A549 (cell line): Measurements from ENCODE around the gene FKBP4. TPM values are rescaled to one million over a fixed set of nuclear protein-coding genes. Genes with fewer than 3 reads are reported as not detected.

Source experiments
- ATAC-seq, 2 experiments: fragments of 200-7000 bp in 1 of 2; fragments of >200 bp in 1 of 2; cut with Nextera tagmentation in 1 of 2; cut with Tn5 transposase in 1 of 2; 3 replicates each; pipeline versions ENCODE4 v1.8.0 to v1.9.1; 2018 to 2020; ENCODE audit warnings: mild to moderate bottlenecking in 1 of 2, moderate library complexity in 1 of 2
- CTCF ChIA-PET: fragments of 300-600 bp; sonication (Branson Sonifier 250); formaldehyde crosslinking; extraction: SDS; loops from one replicate; lab custom pipeline; 2021; ENCODE audit warnings: antibody characterized with exemption, inconsistent platforms; lab: Yijun Ruan, JAX
- POLR2A ChIA-PET: fragments of 350-600 bp; formaldehyde crosslinking; extraction: SDS; loops from one replicate; lab custom pipeline; 2021; ENCODE audit warnings: antibody characterized with exemption, inconsistent platforms; lab: Yijun Ruan, JAX
- DNase-seq, 2 experiments: peaks; one replicate each; pipeline versions ENCODE4 v3.0.0 to v3.0.0-alpha.2; 2011 to 2016; ENCODE audit warnings: low read depth in 1 of 2, low spot score in 1 of 2
- FAIRE-seq: peaks from 2 replicates; lab custom pipeline; 2011; peaks lifted over from hg19 to GRCh38; lab: Jason Lieb, UNC
- H3K27ac ChIP-seq, 2 experiments: fragments of >200 bp; sonication (Bioruptor Twin); formaldehyde crosslinking; 3 replicates each; pipeline ENCODE4 v1.5.1; 2016 to 2017
- H3K4me1 ChIP-seq: fragments of >200 bp; sonication (Bioruptor Twin); formaldehyde crosslinking; 3 replicates; pipeline ENCODE4 v1.6.1; 2016
- H3K4me2 ChIP-seq: fragments of >200 bp; sonication (Bioruptor Twin); formaldehyde crosslinking; 3 replicates; pipeline ENCODE4 v1.6.1; 2016
- H3K4me3 ChIP-seq: fragments of >200 bp; sonication (Bioruptor Twin); formaldehyde crosslinking; 3 replicates; pipeline ENCODE4 v1.5.1; 2016
- H3K9me3 ChIP-seq: fragments of >200 bp; sonication (Bioruptor Twin); formaldehyde crosslinking; 3 replicates; pipeline ENCODE4 v1.6.1; 2016
- BCL3 ChIP-seq: fragments of >200 bp; sonication (Bioruptor Twin); formaldehyde crosslinking; IDR thresholded peaks from 3 replicates; pipeline ENCODE4 v1.6.1; 2016
- BHLHE40 ChIP-seq: IDR thresholded peaks from 2 replicates; pipeline ENCODE4 v1.6.1; 2012; ENCODE audit warnings: low read depth, low read length, inconsistent platforms
- CBX8 ChIP-seq: fragments of 200-600 bp; sonication (generic); IDR thresholded peaks from 2 replicates; pipeline ENCODE4 v1.6.1; 2016
- CEBPB ChIP-seq, 2 experiments: fragments of >200 bp in 1 of 2; sonication (Bioruptor Twin) in 1 of 2; formaldehyde crosslinking in 1 of 2; IDR thresholded peaks; 2 replicates each; pipeline ENCODE4 v1.6.1; 2012 to 2016
- CHD4 ChIP-seq: fragments of 200-600 bp; sonication (generic); IDR thresholded peaks from 2 replicates; pipeline ENCODE4 v1.6.1; 2016; ENCODE audit warnings: antibody characterized with exemption, mild to moderate bottlenecking, borderline replicate concordance
- ESRRA ChIP-seq: fragments of 150-350 bp; IDR thresholded peaks from 2 replicates; pipeline ENCODE4 v1.6.1; 2014; ENCODE audit warnings: mild to moderate bottlenecking, low read length, borderline replicate concordance
- FOXS1 ChIP-seq: fragments of 250-450 bp; sonication (Bioruptor Pico); IDR thresholded peaks from 2 replicates; pipeline ENCODE4 v1.5.0; 2020; ENCODE audit warnings: mild to moderate bottlenecking, moderate library complexity
- HMGXB4 ChIP-seq: fragments of 250-450 bp; sonication (Bioruptor Pico); IDR thresholded peaks from 2 replicates; pipeline ENCODE4 v1.5.0; 2021; ENCODE audit warnings: mild to moderate bottlenecking, moderate library complexity, borderline replicate concordance
- HOXB5 ChIP-seq: fragments of 250-450 bp; sonication (Bioruptor Pico); IDR thresholded peaks from 2 replicates; pipeline ENCODE4 v1.5.0; 2020; ENCODE audit warnings: mild to moderate bottlenecking, moderate library complexity
- JUN ChIP-seq, 2 experiments: fragments of >200 bp; sonication (Bioruptor Twin); formaldehyde crosslinking; IDR thresholded peaks; 2 replicates in 1 of 2; 3 replicates in 1 of 2; pipeline ENCODE4 v1.6.1; 2016 to 2017
- JUNB ChIP-seq: fragments of >200 bp; sonication (Bioruptor Twin); formaldehyde crosslinking; IDR thresholded peaks from 2 replicates; pipeline ENCODE4 v1.6.1; 2016
- KDM5A ChIP-seq: fragments of 200-600 bp; sonication (generic); IDR thresholded peaks from 2 replicates; pipeline ENCODE4 v1.6.1; 2016; ENCODE audit warnings: antibody characterized with exemption, mild to moderate bottlenecking
- MAX ChIP-seq: IDR thresholded peaks from 2 replicates; pipeline ENCODE4 v1.6.1; 2012
- MAZ ChIP-seq: fragments of 150-350 bp; IDR thresholded peaks from 2 replicates; pipeline ENCODE4 v1.6.1; 2014; ENCODE audit warnings: antibody characterized with exemption, low read depth, low read length, borderline replicate concordance
- MYC ChIP-seq: IDR thresholded peaks from 2 replicates; pipeline ENCODE4 v1.6.1; 2012; ENCODE audit warnings: mild to moderate bottlenecking, inconsistent platforms, low read length, improper control_type of control experiment, borderline replicate concordance
- NPAS2 ChIP-seq: fragments of 250-450 bp; sonication (Bioruptor Pico); IDR thresholded peaks from 2 replicates; pipeline ENCODE4 v1.8.0; 2022; ENCODE audit warnings: mild to moderate bottlenecking, moderate library complexity, borderline replicate concordance
- PBX3 ChIP-seq: IDR thresholded peaks from 2 replicates; pipeline ENCODE4 v1.6.1; 2012
- PHF8 ChIP-seq: fragments of 200-600 bp; sonication (generic); IDR thresholded peaks from 2 replicates; pipeline ENCODE4 v1.6.1; 2016; ENCODE audit warnings: low read depth, mild to moderate bottlenecking, antibody characterized with exemption, moderate library complexity, borderline replicate concordance
- POLR2A ChIP-seq: IDR thresholded peaks from 2 replicates; pipeline ENCODE4 v1.6.1; 2012; ENCODE audit warnings: mild to moderate bottlenecking, low read length
- USF2 ChIP-seq: fragments of 450-650 bp; IDR thresholded peaks from 2 replicates; pipeline ENCODE4 v1.6.1; 2014; ENCODE audit warnings: antibody characterized with exemption
- ZSCAN20 ChIP-seq: fragments of 250-450 bp; sonication (Bioruptor Pico); IDR thresholded peaks from 2 replicates; pipeline ENCODE4 v1.8.0; 2022; ENCODE audit warnings: mild to moderate bottlenecking, moderate library complexity
- WGBS: methylation state at CpG from one replicate; pipeline ENCODE4 v1.1.6; 2017; ENCODE audit errors: missing lambda C conversion rate; 5-methylcytosine and 5-hydroxymethylcytosine counted together
- polyA plus RNA-seq, 4 experiments: library from polyadenylated mRNA; depleted of rRNA in 3 of 4; stranded (reverse); fragments of >200 nt; fragmentation: RNase III in 1 of 4; extraction: RNeasy Plus Mini Kit Qiagen cat#74134 plus additional on column Dnase treatment in 1 of 4; gene quantifications; 2 replicates in 3 of 4; 3 replicates in 1 of 4; pipeline ENCODE4 v1.2.3, GENCODE V29; 2011 to 2017

The FKBP4 gene
- polyA plus RNA-seq, 2 of the 4 experiments (the other 2 are of a cell fraction): 108 to 137 TPM

- DNase-seq (peak; percentile 96 to 99), FAIRE-seq (peak; percentile 81), ATAC-seq (peak; percentile 97 to 98)
- Histone ChIP-seq H3K4me3 (peak within 1 kb of the TSS; percentile 61), H3K27ac (peak within 1 kb of the TSS; percentile 92), H3K9me3 (no peaks in the 10 kb centered on the region), H3K4me2 (peak within 1 kb of the TSS; percentile 85), H3K4me1 (peaks cover 12% of the 10 kb centered on the region; the same call in 2 of the 3 replicates)
- POLR2A ChIA-PET: interaction anchor here (0.6 to 2.0 kb wide), 7 partner anchors 9 to 1649 kb away, joined by 3 to 19 read pairs (median 4); partner anchors contain the start of genes FKBP4, FOXM1 and RHNO1
- CTCF ChIA-PET: interaction anchor here (0.6 to 2.5 kb wide), 15 partner anchors 9 to 229 kb away, joined by 3 to 15 read pairs (median 4); no protein-coding TSS in a partner anchor
- under 1% methylated on average over 44 of the region's 48 CpGs for whole genome bisulfite sequencing
- TF ChIP-seq JUN (IDR thresholded peaks at IDR 0.05) (peak; percentile 96 to 99), PBX3 (peak; percentile 98), ZSCAN20 (CRISPR knock-in tag) (no peak), ESRRA (peak; percentile 100), MAZ (no peak), JUNB (no peak), MAX (peak; percentile 98), MYC (peak; percentile 98), FOXS1 (CRISPR knock-in tag) (no peak), PHF8 (peak; percentile 98), KDM5A (peak; percentile 31), CHD4 (no peak), HMGXB4 (no peak), POLR2A (peak; percentile 96), HOXB5 (CRISPR knock-in tag) (0 out of 2 replicates have a peak, but pooled peaks have one; percentile 57), CBX8 (no peak), USF2 (peak; percentile 80), BHLHE40 (peak; percentile 93), BCL3 (peak; percentile 94; the same call in 2 of the 3 replicates), NPAS2 (CRISPR knock-in tag) (peak; percentile 80), CEBPB (IDR thresholded peaks at IDR 0.05) (0 out of 4 replicates have a peak, but pooled peaks of 1 of the 2 experiments have one; percentile 31)
- TF ChIP-seq, all 56 proteins: peak for 14
Measured at GRCh38 chr12:2812290-2813213, 17.8 kb downstream of the FKBP4 start, which contains the start of gene ITFG2. TSS of gene ITFG2 (plus strand) at chr12:2812668. CDS start at chr12:2812761, 93 bp downstream.
